ENCODE results near the gene KCNH1. TPM values are rescaled to one million over a fixed set of nuclear protein-coding genes. Genes with fewer than 3 reads are reported as not detected.

Gene KCNH1
- total RNA-seq, 1 donor from 2014 or later, result 15.5 TPM

DNA sequence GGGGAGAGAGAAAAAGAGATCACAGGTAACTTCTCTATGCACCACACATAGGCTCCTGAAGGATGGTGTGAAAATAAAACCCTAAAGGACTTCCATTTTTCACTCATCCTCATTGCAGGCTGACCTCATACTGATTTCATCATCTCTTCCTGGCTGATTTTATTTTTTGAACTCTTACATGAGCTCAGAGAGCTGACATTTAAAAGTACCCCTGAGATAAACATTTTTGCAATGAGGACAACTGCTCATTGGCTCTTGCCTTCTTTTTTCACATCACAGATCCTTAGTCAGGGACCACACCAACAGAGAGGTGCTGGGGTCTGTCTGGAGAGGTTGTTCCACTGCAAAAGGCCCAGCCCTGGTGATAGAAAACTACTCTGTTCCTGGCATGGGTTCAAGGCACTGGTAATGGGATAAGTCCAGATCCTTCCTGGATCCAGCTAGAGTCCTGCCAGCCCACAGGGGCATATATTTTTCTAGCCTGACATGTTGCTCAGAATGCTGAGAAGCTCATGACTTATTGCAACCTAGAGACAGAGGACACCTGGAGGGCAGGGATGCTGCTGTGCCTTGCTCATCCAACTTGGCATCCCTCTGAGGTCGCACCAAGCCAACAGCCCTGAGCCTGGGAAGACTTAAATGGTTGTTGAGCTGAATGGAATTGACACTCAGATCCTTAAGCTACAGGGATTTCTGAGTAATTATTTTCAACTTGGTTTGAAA is 445.3 kb downstream of the KCNH1 start:
- DNase-seq (ENCODE audit: low read depth), result no peak
- H3K4me1 Mint-ChIP-seq (ENCODE audit: low read depth, unreplicated experiment), result peaks cover 14% of the 10 kb centered on the region

DNA sequence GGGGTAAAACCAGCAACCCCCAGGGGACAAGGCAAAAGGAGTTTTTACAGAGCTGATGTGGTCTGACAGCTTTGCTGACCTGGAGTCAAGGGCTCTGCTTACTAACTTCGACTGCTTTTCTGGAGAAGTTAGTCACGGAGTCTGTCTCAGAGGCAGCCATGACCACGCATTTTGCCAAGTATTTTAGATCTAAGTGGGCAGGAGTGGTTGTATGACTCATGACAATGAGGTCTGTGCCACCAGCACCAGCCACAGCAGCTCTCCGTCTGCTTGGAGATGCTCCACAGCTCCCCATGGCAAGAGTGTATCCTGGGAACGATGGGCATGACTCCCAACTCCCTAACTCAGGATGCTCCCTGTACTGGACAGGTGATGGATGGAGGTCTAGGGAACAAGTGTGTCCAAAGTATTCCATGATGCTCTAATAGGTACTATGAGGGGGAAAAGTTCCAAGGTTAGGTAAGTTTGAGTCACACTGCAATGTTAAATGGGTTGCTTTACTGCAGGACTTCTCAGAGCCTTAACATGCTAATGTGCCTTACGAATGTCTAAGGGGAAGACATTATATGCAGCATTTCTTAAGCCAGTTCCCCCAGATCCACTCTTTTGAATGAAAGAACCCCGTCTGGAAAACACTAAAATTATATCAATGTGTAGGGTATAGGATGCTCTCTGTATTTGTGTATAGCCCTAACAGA is 446.2 kb downstream of the KCNH1 start:
- H3K27ac ChIP-seq (ENCODE audit: low read depth, low read length), result no peak overlapping the region
- no peaks in the 10 kb centered on the region for H3K79me2 ChIP-seq (ENCODE audit: insufficient read depth, low read length)
- H3K4me1 ChIP-seq (ENCODE audit: insufficient read depth, low read length), result peaks cover 6% of the 10 kb centered on the region
- H3K36me3 ChIP-seq (ENCODE audit: insufficient read depth, low read length), result no peaks in the 10 kb centered on the region
- FAIRE-seq (no peak), DNase-seq (ENCODE audit: low read depth) (peak; percentile 65)
- no peak overlapping the region for H3K9ac ChIP-seq (ENCODE audit: low read length)
- H3K4me2 ChIP-seq (ENCODE audit: low read length), result no peak overlapping the region
- Mint-ChIP-seq H3K27ac (ENCODE audit: unreplicated experiment) (no peak overlapping the region), H3K27me3 (ENCODE audit: low read depth, unreplicated experiment) (peaks cover 4% of the 10 kb centered on the region), H3K4me1 (ENCODE audit: low read depth, unreplicated experiment) (peaks cover 12% of the 10 kb centered on the region), H3K4me3 (ENCODE audit: unreplicated experiment) (no peak overlapping the region), H3K9me3 (ENCODE audit: unreplicated experiment) (no peaks in the 10 kb centered on the region), H3K36me3 (ENCODE audit: low read depth, unreplicated experiment) (peaks cover 27% of the 10 kb centered on the region)
- H3K4me3 ChIP-seq (ENCODE audit: insufficient read depth, low read depth, low read length), result no peak overlapping the region
- no peak for TF ChIP-seq EZH2 (IDR thresholded peaks at IDR 0.05; ENCODE audit: insufficient read depth, low read length)
- TF ChIP-seq, protein P1, sequence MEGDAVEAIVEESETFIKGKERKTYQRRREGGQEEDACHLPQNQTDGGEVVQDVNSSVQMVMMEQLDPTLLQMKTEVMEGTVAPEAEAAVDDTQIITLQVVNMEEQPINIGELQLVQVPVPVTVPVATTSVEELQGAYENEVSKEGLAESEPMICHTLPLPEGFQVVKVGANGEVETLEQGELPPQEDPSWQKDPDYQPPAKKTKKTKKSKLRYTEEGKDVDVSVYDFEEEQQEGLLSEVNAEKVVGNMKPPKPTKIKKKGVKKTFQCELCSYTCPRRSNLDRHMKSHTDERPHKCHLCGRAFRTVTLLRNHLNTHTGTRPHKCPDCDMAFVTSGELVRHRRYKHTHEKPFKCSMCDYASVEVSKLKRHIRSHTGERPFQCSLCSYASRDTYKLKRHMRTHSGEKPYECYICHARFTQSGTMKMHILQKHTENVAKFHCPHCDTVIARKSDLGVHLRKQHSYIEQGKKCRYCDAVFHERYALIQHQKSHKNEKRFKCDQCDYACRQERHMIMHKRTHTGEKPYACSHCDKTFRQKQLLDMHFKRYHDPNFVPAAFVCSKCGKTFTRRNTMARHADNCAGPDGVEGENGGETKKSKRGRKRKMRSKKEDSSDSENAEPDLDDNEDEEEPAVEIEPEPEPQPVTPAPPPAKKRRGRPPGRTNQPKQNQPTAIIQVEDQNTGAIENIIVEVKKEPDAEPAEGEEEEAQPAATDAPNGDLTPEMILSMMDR (IDR thresholded peaks at IDR 0.05; ENCODE audit: insufficient read depth, low read depth, low read length), result no peak
- H3K9me3 ChIP-seq (ENCODE audit: insufficient read depth, low read depth, low read length), result no peaks in the 10 kb centered on the region
- no peaks in the 10 kb centered on the region for H3K27me3 ChIP-seq (ENCODE audit: insufficient read depth, low read length)
- H2AFZ ChIP-seq (ENCODE audit: low read depth, low read length), result no peak overlapping the region
- H4K20me1 ChIP-seq (ENCODE audit: insufficient read depth, low read length), result no peaks in the 10 kb centered on the region

More for the DNA sequence above, 445.3 kb downstream of the KCNH1 start:
- Histone ChIP-seq H3K4me3 (ENCODE audit: insufficient read depth, low read depth, low read length) (no peak overlapping the region), H3K9me3 (ENCODE audit: insufficient read depth, low read depth, low read length) (no peaks in the 10 kb centered on the region), H3K27ac (ENCODE audit: low read depth, low read length) (no peak overlapping the region), H4K20me1 (ENCODE audit: insufficient read depth, low read length) (no peaks in the 10 kb centered on the region), H3K4me1 (ENCODE audit: insufficient read depth, low read length) (peaks cover 6% of the 10 kb centered on the region), H3K36me3 (ENCODE audit: insufficient read depth, low read length) (no peaks in the 10 kb centered on the region), H3K9ac (ENCODE audit: low read length) (no peak overlapping the region), H2AFZ (ENCODE audit: low read depth, low read length) (no peak overlapping the region), H3K4me2 (ENCODE audit: low read length) (no peak overlapping the region), H3K27me3 (ENCODE audit: insufficient read depth, low read length) (no peaks in the 10 kb centered on the region), H3K79me2 (ENCODE audit: insufficient read depth, low read length) (no peaks in the 10 kb centered on the region)
- no peak overlapping the region for H3K4me3 Mint-ChIP-seq (ENCODE audit: unreplicated experiment)
- H3K36me3 Mint-ChIP-seq (ENCODE audit: low read depth, unreplicated experiment), result peaks cover 20% of the 10 kb centered on the region
- FAIRE-seq, result no peak
- peaks cover 4% of the 10 kb centered on the region for H3K27me3 Mint-ChIP-seq (ENCODE audit: low read depth, unreplicated experiment)
- H3K9me3 Mint-ChIP-seq (ENCODE audit: unreplicated experiment), result peaks cover 2% of the 10 kb centered on the region
- TF ChIP-seq, protein P1 (IDR thresholded peaks at IDR 0.05; ENCODE audit: insufficient read depth, low read depth, low read length), result no peak
- TF ChIP-seq EZH2 (IDR thresholded peaks at IDR 0.05; ENCODE audit: insufficient read depth, low read length), result no peak
- peak overlapping the region; percentile 47 for H3K27ac Mint-ChIP-seq (ENCODE audit: unreplicated experiment)

Data from astrocyte (in vitro differentiated cells and primary cell).